ENCODE data around the gene TMEM150A.

TMEM150A gene

GRCh38 chr2:85551698-85552678 lies 50.5 kb downstream of the TMEM150A start:
- no peak overlapping the region for H3K27ac ChIP-seq (ENCODE audit: insufficient read depth in 1 of 2, low read depth in 1 of 2, low read length in 2 of 2, poor library complexity in 1 of 2, severe bottlenecking in 2 of 2)
- DNase-seq: peak; percentile 86 to 93 (median 88)
- WGBS (ENCODE audit: insufficient coverage): 74% methylated on average over 3 of the region's 9 CpGs
- H3K27me3 ChIP-seq (replicated peaks in 2 of 5; ENCODE audit: control insufficient read depth in 4 of 5, insufficient read depth in 5 of 5, low read length in 4 of 5): no peaks in the 10 kb centered on the region
- CTCF ChIA-PET: interaction anchor here (0.5 to 28.0 kb wide), 32 partner anchors 10 to 647 kb away, joined by 3 to 584 read pairs (median 4); partner anchors contain the start of genes GGCX, MAT2A and SH2D6
- no peak overlapping the region for H3K4me3 ChIP-seq (ENCODE audit: control insufficient read depth in 1 of 7, extremely low read depth in 1 of 7, insufficient read depth in 4 of 7, low read depth in 2 of 7, low read length in 6 of 7)
- H3K4me1 ChIP-seq (ENCODE audit: control extremely low read depth in 1 of 4, control insufficient read depth in 4 of 4, insufficient read depth in 4 of 4, low read length in 3 of 4): peaks cover 18 to 31% (median 25%) of the 10 kb centered on the region in 4 experiments
- POLR2A ChIA-PET: interaction anchor here (1.0 to 6.7 kb wide), 4 partner anchors 9 to 160 kb away, joined by 4 to 69 read pairs (median 5); partner anchors contain the start of genes GGCX, MAT2A and SH2D6
- H3K36me3 ChIP-seq (ENCODE audit: control insufficient read depth in 4 of 4, insufficient read depth in 4 of 4, low read length in 3 of 4): peaks cover 11 to 71% (median 36%) of the 10 kb centered on the region in 4 experiments
- no peaks in the 10 kb centered on the region for H3K9me3 ChIP-seq (ENCODE audit: control extremely low read depth in 1 of 5, control insufficient read depth in 4 of 5, insufficient read depth in 2 of 5, low read depth in 1 of 5, low read length in 4 of 5)

GRCh38 chr2:85550486-85550885 lies 52.0 kb downstream of the TMEM150A start:
- POLR2A ChIA-PET: interaction anchor here (1.1 to 6.7 kb wide), 4 partner anchors 9 to 132 kb away, joined by 3 to 69 read pairs (median 4); partner anchors contain the start of genes MAT2A and SH2D6
- Histone ChIP-seq H3K27ac (ENCODE audit: insufficient read depth in 1 of 2, low read depth in 1 of 2, low read length in 2 of 2, poor library complexity in 1 of 2, severe bottlenecking in 2 of 2) (peak overlapping the region in 1 of 2 experiments; percentile 44), H3K36me3 (ENCODE audit: control insufficient read depth in 4 of 4, insufficient read depth in 4 of 4, low read length in 3 of 4) (peaks cover 10 to 63% (median 36%) of the 10 kb centered on the region in 4 experiments), H3K4me3 (ENCODE audit: control insufficient read depth in 1 of 7, extremely low read depth in 1 of 7, insufficient read depth in 4 of 7, low read depth in 2 of 7, low read length in 6 of 7) (peak overlapping the region in 2 of 7 experiments; percentile 8 to 46), H3K4me1 (ENCODE audit: control extremely low read depth in 1 of 4, control insufficient read depth in 4 of 4, insufficient read depth in 4 of 4, low read length in 3 of 4) (peaks cover 18 to 31% (median 25%) of the 10 kb centered on the region in 4 experiments), H3K9me3 (ENCODE audit: control extremely low read depth in 1 of 5, control insufficient read depth in 4 of 5, insufficient read depth in 2 of 5, low read depth in 1 of 5, low read length in 4 of 5) (no peaks in the 10 kb centered on the region), H3K27me3 (replicated peaks in 2 of 5; ENCODE audit: control insufficient read depth in 4 of 5, insufficient read depth in 5 of 5, low read length in 4 of 5) (no peaks in the 10 kb centered on the region)
- CTCF ChIA-PET: interaction anchor here (0.8 to 28.0 kb wide), 30 partner anchors 11 to 250 kb away, joined by 3 to 584 read pairs (median 4); partner anchors contain the start of genes GGCX, MAT2A and SH2D6
- WGBS (ENCODE audit: insufficient coverage): 28% methylated on average over 10 of the region's 10 CpGs
- peak; percentile 58 to 84 (median 83) for DNase-seq

GRCh38 chr2:85549826-85550225 lies 52.7 kb downstream of the TMEM150A start:
- Histone ChIP-seq H3K36me3 (ENCODE audit: control insufficient read depth in 4 of 4, insufficient read depth in 4 of 4, low read length in 3 of 4) (peaks cover 14 to 64% (median 36%) of the 10 kb centered on the region in 4 experiments), H3K9me3 (ENCODE audit: control extremely low read depth in 1 of 5, control insufficient read depth in 4 of 5, insufficient read depth in 2 of 5, low read depth in 1 of 5, low read length in 4 of 5) (no peaks in the 10 kb centered on the region), H3K27ac (ENCODE audit: insufficient read depth in 1 of 2, low read depth in 1 of 2, low read length in 2 of 2, poor library complexity in 1 of 2, severe bottlenecking in 2 of 2) (peak overlapping the region in 1 of 2 experiments; percentile 44), H3K4me1 (ENCODE audit: control extremely low read depth in 1 of 4, control insufficient read depth in 4 of 4, insufficient read depth in 4 of 4, low read length in 3 of 4) (peaks cover 18 to 31% (median 25%) of the 10 kb centered on the region in 4 experiments), H3K4me3 (ENCODE audit: control insufficient read depth in 1 of 7, extremely low read depth in 1 of 7, insufficient read depth in 4 of 7, low read depth in 2 of 7, low read length in 6 of 7) (peak overlapping the region in 2 of 7 experiments; percentile 8 to 25), H3K27me3 (replicated peaks in 2 of 5; ENCODE audit: control insufficient read depth in 4 of 5, insufficient read depth in 5 of 5, low read length in 4 of 5) (no peaks in the 10 kb centered on the region)
- WGBS (ENCODE audit: insufficient coverage): 4% methylated on average over 3 of the region's 4 CpGs
- no peak for DNase-seq
- ChIA-PET CTCF (interaction anchor here (0.6 to 28.0 kb wide), 21 partner anchors 12 to 193 kb away, joined by 3 to 584 read pairs (median 4); partner anchors contain the start of genes GGCX, MAT2A, SH2D6 and VAMP8), POLR2A (interaction anchor here (0.5 to 6.7 kb wide), 4 partner anchors 10 to 112 kb away, joined by 5 to 69 read pairs (median 6); partner anchors contain the start of gene MAT2A)

GRCh38 chr2:85549095-85549494 lies 53.4 kb downstream of the TMEM150A start:
- Histone ChIP-seq H3K27me3 (replicated peaks in 2 of 5; ENCODE audit: control insufficient read depth in 4 of 5, insufficient read depth in 5 of 5, low read length in 4 of 5) (no peaks in the 10 kb centered on the region), H3K9me3 (ENCODE audit: control extremely low read depth in 1 of 5, control insufficient read depth in 4 of 5, insufficient read depth in 2 of 5, low read depth in 1 of 5, low read length in 4 of 5) (no peaks in the 10 kb centered on the region), H3K4me3 (ENCODE audit: control insufficient read depth in 1 of 7, extremely low read depth in 1 of 7, insufficient read depth in 4 of 7, low read depth in 2 of 7, low read length in 6 of 7) (no peak overlapping the region), H3K4me1 (ENCODE audit: control extremely low read depth in 1 of 4, control insufficient read depth in 4 of 4, insufficient read depth in 4 of 4, low read length in 3 of 4) (peaks cover 18 to 31% (median 25%) of the 10 kb centered on the region in 4 experiments), H3K27ac (ENCODE audit: insufficient read depth in 1 of 2, low read depth in 1 of 2, low read length in 2 of 2, poor library complexity in 1 of 2, severe bottlenecking in 2 of 2) (no peak overlapping the region), H3K36me3 (ENCODE audit: control insufficient read depth in 4 of 4, insufficient read depth in 4 of 4, low read length in 3 of 4) (peaks cover 13 to 64% (median 34%) of the 10 kb centered on the region in 4 experiments)
- 96% methylated on average over 7 of the region's 10 CpGs for WGBS (ENCODE audit: insufficient coverage)
- ChIA-PET CTCF (interaction anchor here (0.6 to 28.0 kb wide), 9 partner anchors 11 to 160 kb away, joined by 3 to 584 read pairs (median 4); partner anchors contain the start of genes GGCX, MAT2A, SH2D6 and VAMP8), POLR2A (interaction anchor here (1.0 to 6.7 kb wide), 4 partner anchors 9 to 130 kb away, joined by 3 to 69 read pairs (median 6); partner anchors contain the start of gene MAT2A)
- peak in 1 of 3 donors; percentile 13 for DNase-seq

GRCh38 chr2:85548608-85548900 lies 53.9 kb downstream of the TMEM150A start:
- POLR2A ChIA-PET: interaction anchor here (1.2 to 6.7 kb wide), 3 partner anchors 9 to 129 kb away, joined by 3 to 69 read pairs (median 6); partner anchors contain the start of gene MAT2A
- 95% methylated on average over 2 of the region's 2 CpGs for WGBS (ENCODE audit: insufficient coverage)
- H3K36me3 ChIP-seq (ENCODE audit: control insufficient read depth in 4 of 4, insufficient read depth in 4 of 4, low read length in 3 of 4): peaks cover 10 to 62% (median 32%) of the 10 kb centered on the region in 4 experiments

More at GRCh38 chr2:85548608-85548900, 53.9 kb downstream of the TMEM150A start:
- Histone ChIP-seq H3K4me1 (ENCODE audit: control extremely low read depth in 1 of 4, control insufficient read depth in 4 of 4, insufficient read depth in 4 of 4, low read length in 3 of 4) (peaks cover 18 to 31% (median 25%) of the 10 kb centered on the region in 4 experiments), H3K27me3 (replicated peaks in 2 of 5; ENCODE audit: control insufficient read depth in 4 of 5, insufficient read depth in 5 of 5, low read length in 4 of 5) (no peaks in the 10 kb centered on the region), H3K4me3 (ENCODE audit: control insufficient read depth in 1 of 7, extremely low read depth in 1 of 7, insufficient read depth in 4 of 7, low read depth in 2 of 7, low read length in 6 of 7) (no peak overlapping the region), H3K9me3 (ENCODE audit: control extremely low read depth in 1 of 5, control insufficient read depth in 4 of 5, insufficient read depth in 2 of 5, low read depth in 1 of 5, low read length in 4 of 5) (no peaks in the 10 kb centered on the region), H3K27ac (ENCODE audit: insufficient read depth in 1 of 2, low read depth in 1 of 2, low read length in 2 of 2, poor library complexity in 1 of 2, severe bottlenecking in 2 of 2) (no peak overlapping the region)
- CTCF ChIA-PET: interaction anchor here (1.0 to 28.0 kb wide), 6 partner anchors 10 to 215 kb away, joined by 3 to 584 read pairs (median 64); partner anchors contain the start of genes GGCX, MAT2A and SH2D6
- DNase-seq: no peak
